Stimulated activated CD8-positive, alpha-beta memory T cell treated with anti-CD3 and anti-CD28 coated beads, Interleukin-2, amount 100 ng/mL, for 1 hour (primary cell): ENCODE results near the gene SDF2L1.
"Not testable (repeated sequence)": the region's sequence is repeated elsewhere in the genome, so short reads cannot be mapped to it uniquely, and the experiment has no call there.

Experiments used
- DNase-seq, 2 donors: peaks; one replicate each; pipeline ENCODE4 v3.0.0-alpha.2; 2020; ENCODE audit warnings: low read depth in 2 of 2

Gene SDF2L1

GRCh38 chr22:21686634-21687393, 44.7 kb downstream of the SDF2L1 start:
- DNase-seq: no peak

GRCh38 chr22:21687685-21688259, 45.7 kb downstream of the SDF2L1 start:
- DNase-seq: no peak

GRCh38 chr22:21688341-21688705, 46.2 kb downstream of the SDF2L1 start:
- no peak for DNase-seq

GRCh38 chr22:21688706-21689381, 46.7 kb downstream of the SDF2L1 start:
- no peak for DNase-seq

GRCh38 chr22:21690401-21690801, 48.3 kb downstream of the SDF2L1 start:
- no peak for DNase-seq

GRCh38 chr22:21691816-21692215, 49.7 kb downstream of the SDF2L1 start:
- DNase-seq: no peak

- not testable (repeated sequence) for DNase-seq
These were observed 50.8 kb downstream of the SDF2L1 start for GRCh38 chr22:21692856-21693255.

GRCh38 chr22:21693333-21693998, 51.4 kb downstream of the SDF2L1 start:
- no peak for DNase-seq
